IPS-15b (cell line): Measurements from ENCODE around the gene STAT5A.

Source experiments
- H3K27me3 ChIP-seq: one replicate; pipeline ENCODE4 v1.6.1; 2013; ENCODE audit warnings: low read length; ENCODE audit not compliant: control insufficient read depth, insufficient read depth
- H3K36me3 ChIP-seq: one replicate; pipeline ENCODE4 v1.6.1; 2013; ENCODE audit warnings: low read length; ENCODE audit not compliant: control insufficient read depth, insufficient read depth
- H3K4me1 ChIP-seq: one replicate; pipeline ENCODE4 v1.6.1; 2013; ENCODE audit warnings: mild to moderate bottlenecking, low read length; ENCODE audit not compliant: control insufficient read depth, insufficient read depth
- H3K4me3 ChIP-seq: one replicate; pipeline ENCODE4 v1.5.1; 2013; ENCODE audit warnings: low read depth, low read length
- H3K9ac ChIP-seq: one replicate; pipeline ENCODE4 v1.6.1; 2013; ENCODE audit warnings: low read depth, mild to moderate bottlenecking, low read length
- H3K9me3 ChIP-seq: one replicate; pipeline ENCODE4 v1.6.1; 2013; ENCODE audit warnings: mild to moderate bottlenecking, low read length; ENCODE audit not compliant: control insufficient read depth, insufficient read depth

Gene STAT5A

GRCh38 chr17:42270596-42270995 is 17.7 kb upstream of the STAT5A start:
- Histone ChIP-seq H3K4me3 (no peak overlapping the region), H3K4me1 (peaks cover 27% of the 10 kb centered on the region), H3K36me3 (no peaks in the 10 kb centered on the region)

GRCh38 chr17:42271006-42271778 is 17.1 kb upstream of the STAT5A start:
- Histone ChIP-seq H3K4me1 (peaks cover 27% of the 10 kb centered on the region), H3K27me3 (no peaks in the 10 kb centered on the region), H3K9ac (no peak overlapping the region), H3K36me3 (no peaks in the 10 kb centered on the region), H3K4me3 (no peak overlapping the region), H3K9me3 (no peaks in the 10 kb centered on the region)

More at GRCh38 chr17:42270596-42270995, 17.7 kb upstream of the STAT5A start:
- H3K27me3 ChIP-seq, result no peaks in the 10 kb centered on the region
- H3K9me3 ChIP-seq, result no peaks in the 10 kb centered on the region
- no peak overlapping the region for H3K9ac ChIP-seq

- H3K4me3 ChIP-seq, result no peak overlapping the region
- H3K9me3 ChIP-seq, result no peaks in the 10 kb centered on the region
- H3K36me3 ChIP-seq, result no peaks in the 10 kb centered on the region
- H3K4me1 ChIP-seq, result peaks cover 27% of the 10 kb centered on the region
- H3K27me3 ChIP-seq, result no peaks in the 10 kb centered on the region
- no peak overlapping the region for H3K9ac ChIP-seq
Observed at GRCh38 chr17:42271779-42272035, 16.6 kb upstream of the STAT5A start.

- H3K4me1 ChIP-seq, result peaks cover 30% of the 10 kb centered on the region
- H3K4me3 ChIP-seq, result no peak overlapping the region
- H3K9me3 ChIP-seq, result no peaks in the 10 kb centered on the region
- no peaks in the 10 kb centered on the region for H3K36me3 ChIP-seq
- H3K27me3 ChIP-seq, result no peaks in the 10 kb centered on the region
- H3K9ac ChIP-seq, result no peak overlapping the region
Observed at GRCh38 chr17:42272162-42272907, 16.0 kb upstream of the STAT5A start.

GRCh38 chr17:42273474-42274252 is 14.6 kb upstream of the STAT5A start:
- Histone ChIP-seq H3K9me3 (no peaks in the 10 kb centered on the region), H3K36me3 (no peaks in the 10 kb centered on the region), H3K4me3 (no peak overlapping the region), H3K4me1 (peaks cover 31% of the 10 kb centered on the region), H3K9ac (no peak overlapping the region), H3K27me3 (no peaks in the 10 kb centered on the region)

GRCh38 chr17:42274253-42274542 is 14.1 kb upstream of the STAT5A start:
- no peaks in the 10 kb centered on the region for H3K36me3 ChIP-seq
- no peaks in the 10 kb centered on the region for H3K27me3 ChIP-seq
- H3K9ac ChIP-seq, result no peak overlapping the region
- no peaks in the 10 kb centered on the region for H3K9me3 ChIP-seq
- H3K4me3 ChIP-seq, result no peak overlapping the region
- H3K4me1 ChIP-seq, result peaks cover 31% of the 10 kb centered on the region

- H3K36me3 ChIP-seq, result no peaks in the 10 kb centered on the region
- H3K9me3 ChIP-seq, result no peaks in the 10 kb centered on the region
- peak overlapping the region; percentile 70 for H3K9ac ChIP-seq
- H3K4me1 ChIP-seq, result peaks cover 31% of the 10 kb centered on the region
- H3K27me3 ChIP-seq, result no peaks in the 10 kb centered on the region
- H3K4me3 ChIP-seq, result peak overlapping the region; percentile 68
Observed at GRCh38 chr17:42274812-42275526, 13.3 kb upstream of the STAT5A start.

GRCh38 chr17:42275527-42276358 is 12.6 kb upstream of the STAT5A start:
- H3K4me1 ChIP-seq, result peaks cover 31% of the 10 kb centered on the region

GRCh38 chr17:42276359-42276608 is 12.0 kb upstream of the STAT5A start, which contains the start of gene STAT5B:
Gene STAT5B (minus strand): TSS chr17:42276391. CDS start chr17:42232127, 44,264 bp downstream.
- peaks cover 31% of the 10 kb centered on the region for H3K4me1 ChIP-seq

More at GRCh38 chr17:42275527-42276358, 12.6 kb upstream of the STAT5A start:
- Histone ChIP-seq H3K36me3 (no peaks in the 10 kb centered on the region), H3K27me3 (no peaks in the 10 kb centered on the region), H3K9me3 (no peaks in the 10 kb centered on the region), H3K4me3 (peak overlapping the region; percentile 68), H3K9ac (peak overlapping the region; percentile 70)

GRCh38 chr17:42276609-42277341 is 11.5 kb upstream of the STAT5A start:
- Histone ChIP-seq H3K27me3 (no peaks in the 10 kb centered on the region), H3K36me3 (no peaks in the 10 kb centered on the region), H3K4me1 (peaks cover 31% of the 10 kb centered on the region), H3K9ac (peak overlapping the region; percentile 37), H3K9me3 (no peaks in the 10 kb centered on the region), H3K4me3 (peak overlapping the region; percentile 72)

More at GRCh38 chr17:42276359-42276608, 12.0 kb upstream of the STAT5A start, which contains the start of gene STAT5B:
- no peaks in the 10 kb centered on the region for H3K36me3 ChIP-seq
- H3K9me3 ChIP-seq, result no peaks in the 10 kb centered on the region
- peak within 1 kb of the TSS; percentile 72 for H3K4me3 ChIP-seq
- H3K9ac ChIP-seq, result peak within 1 kb of the TSS; percentile 70
- H3K27me3 ChIP-seq, result no peaks in the 10 kb centered on the region
